GM12878 (cell line): Measurements from ENCODE around the gene TMEM161A. TPM values are rescaled to one million over a fixed set of nuclear protein-coding genes. Genes with fewer than 3 reads are reported as not detected.

Experiments
- ATAC-seq: fragments of 200-7000 bp; cut with Tn5 transposase; 3 replicates; pipeline ENCODE4 v1.9.1; 2020; ENCODE audit warnings: mild to moderate bottlenecking, moderate library complexity
- BruUV-seq: library from RNA; stranded (reverse); fragments of 400-500 nt; replicated peaks from 2 replicates; lab custom pipeline; 2021; lab: Mats Ljungman, UMichigan
- CTCF ChIA-PET: fragments of 300-600 bp; sonication (Branson Sonifier 250); formaldehyde crosslinking; extraction: SDS; loops from one replicate; lab custom pipeline; 2021; ENCODE audit warnings: inconsistent platforms; lab: Yijun Ruan, JAX
- POLR2A ChIA-PET: fragments of 350-600 bp; formaldehyde crosslinking; extraction: SDS; loops from one replicate; lab custom pipeline; 2021; ENCODE audit warnings: inconsistent platforms; lab: Charles Lee
- RAD21 ChIA-PET: fragments of 300-600 bp; sonication (Branson Sonifier 250); formaldehyde crosslinking; loops from one replicate; lab custom pipeline; 2023; ENCODE audit warnings: antibody characterized with exemption; ENCODE audit not compliant: unreplicated experiment; lab: Charles Lee
- SMC1A ChIA-PET: fragments of 300-600 bp; sonication (Branson Sonifier 250); formaldehyde crosslinking; loops from one replicate; lab custom pipeline; 2023; ENCODE audit not compliant: unreplicated experiment, uncharacterized antibody; lab: Charles Lee
- DNase-seq: peaks from one replicate; pipeline ENCODE4 v3.0.0-alpha.2; 2011; ENCODE audit warnings: low read depth, low spot score
- FAIRE-seq: peaks from 3 replicates; lab custom pipeline; 2011; peaks lifted over from hg19 to GRCh38; lab: Jason Lieb, UNC
- H2AFZ ChIP-seq: 2 replicates; pipeline ENCODE4 v1.6.0; 2011; ENCODE audit warnings: low read depth, low read length, control low read depth; ENCODE audit not compliant: control insufficient read depth
- H3K27ac ChIP-seq: 2 replicates; pipeline ENCODE4 v1.5.1; 2011; ENCODE audit warnings: control low read depth; ENCODE audit not compliant: control insufficient read depth, insufficient read depth
- H3K27me3 ChIP-seq, 2 experiments: replicated peaks in 1 of 2; 2 replicates each; pipeline versions ENCODE4 v1.6.0 to v1.6.1; 2011; ENCODE audit warnings: low read length in 1 of 2; ENCODE audit not compliant: control insufficient read depth in 2 of 2, insufficient read depth in 2 of 2
- H3K36me3 ChIP-seq, 2 experiments: 2 replicates each; pipeline ENCODE4 v1.5.1; 2011; ENCODE audit warnings: low read length in 1 of 2; ENCODE audit not compliant: control insufficient read depth in 2 of 2, insufficient read depth in 2 of 2
- H3K4me1 ChIP-seq: 2 replicates; pipeline ENCODE4 v1.6.1; 2011; ENCODE audit warnings: mild to moderate bottlenecking, low read length, moderate library complexity, mixed read lengths; ENCODE audit not compliant: control insufficient read depth, insufficient read depth
- H3K4me2 ChIP-seq: 2 replicates; pipeline ENCODE4 v1.6.0; 2011; ENCODE audit warnings: control low read depth; ENCODE audit not compliant: control insufficient read depth, insufficient read depth
- H3K4me3 ChIP-seq: fragments of 200-600 bp; sonication (generic); 2 replicates; pipeline ENCODE4 v1.5.1; 2016
- H3K79me2 ChIP-seq: 2 replicates; pipeline ENCODE4 v1.6.0; 2011; ENCODE audit warnings: low read length; ENCODE audit not compliant: control insufficient read depth, insufficient read depth
- H3K9ac ChIP-seq: 2 replicates; pipeline ENCODE4 v1.8.0; 2011; ENCODE audit warnings: low read length, control low read depth, mixed read lengths; ENCODE audit not compliant: control insufficient read depth, insufficient read depth
- H3K9me3 ChIP-seq: replicated peaks from 3 replicates; pipeline ENCODE4 v1.5.1; 2011; ENCODE audit warnings: mild to moderate bottlenecking, low read length; ENCODE audit not compliant: control insufficient read depth, insufficient read depth
- H4K20me1 ChIP-seq: 2 replicates; pipeline ENCODE4 v1.6.0; 2011; ENCODE audit not compliant: control insufficient read depth, insufficient read depth
- RAD21 ChIP-seq: IDR thresholded peaks from 2 replicates; pipeline ENCODE4 v1.6.1; 2011; ENCODE audit warnings: mild to moderate bottlenecking, low read depth, low read length, moderate library complexity; ENCODE audit not compliant: insufficient read depth
- SMC3 ChIP-seq: IDR thresholded peaks from 2 replicates; pipeline ENCODE4 v1.6.1; 2011; ENCODE audit warnings: low read length, improper control_type of control experiment, borderline replicate concordance
- YY1 ChIP-seq: IDR thresholded peaks from 2 replicates; pipeline ENCODE4 v1.6.1; 2011; ENCODE audit warnings: low read depth, mild to moderate bottlenecking, low read length
- WGBS: methylation state at CpG from one replicate; pipeline ENCODE4 v1.1.6; 2016; ENCODE audit warnings: low lambda C conversion rate; ENCODE audit not compliant: insufficient replicate concordance, insufficient coverage; ENCODE audit errors: missing lambda C conversion rate; 5-methylcytosine and 5-hydroxymethylcytosine counted together
- in situ Hi-C: fragments of 300-500 bp; cut with MboI; formaldehyde crosslinking; loops from 9 replicates; pipeline ENCODE4 v1.14.3; 2018; ENCODE audit warnings: mixed read lengths
- intact Hi-C: fragments of 100-400 bp; cut with micrococcal nuclease; formaldehyde crosslinking; loops from one replicate; pipeline ENCODE4 v1.14.2; 2022; ENCODE audit not compliant: unreplicated experiment
- polyA plus RNA-seq, 11 experiments: library from polyadenylated mRNA; depleted of rRNA in 4 of 11; unstranded in 6 of 11; stranded (reverse) in 5 of 11; fragments of >200 nt; fragmentation: Nextera tagmentation in 4 of 11; fragmentation: Illumina TruSeq in 1 of 11; extraction: Ambion mirVana in 4 of 11; extraction: Trizol in 1 of 11; gene quantifications; 1 replicate in 1 of 11; 2 replicates in 10 of 11; pipeline versions ENCODE4 v1.2.1 to v1.2.3, GENCODE V29; 2011 to 2016; ENCODE audit warnings: inconsistent platforms in 2 of 11, missing spikeins in 2 of 11, low read depth in 1 of 11
- total RNA-seq, 4 experiments: library from RNA; depleted of rRNA in 3 of 4; stranded (reverse); fragments of >200 nt in 3 of 4; fragmentation: Illumina TruSeq in 1 of 4; extraction: Trizol in 1 of 4; gene quantifications; 2 replicates each; pipeline versions ENCODE4 v1.2.1 to v1.2.3, GENCODE V29; 2013 to 2021
- TF ChIP-seq, protein P1 (sequence below): IDR thresholded peaks from 2 replicates; pipeline ENCODE4 v1.6.1; 2011; ENCODE audit warnings: borderline replicate concordance, low read depth, mild to moderate bottlenecking, moderate library complexity, mixed read lengths, low read length; ENCODE audit not compliant: insufficient read depth; ENCODE audit errors: extremely low read length
- TF ChIP-seq, protein P2 (sequence below): fragments of 450-650 bp; IDR thresholded peaks from 2 replicates; pipeline ENCODE4 v1.6.1; 2017; ENCODE audit warnings: mild to moderate bottlenecking
- TF ChIP-seq, protein P3 (sequence below), 3 experiments: IDR thresholded peaks in 2 of 3; conservative IDR thresholded peaks in 1 of 3; 2 replicates each; pipeline ENCODE4 v1.5.1; 2011; ENCODE audit warnings: low read depth in 3 of 3, low read length in 3 of 3, mild to moderate bottlenecking in 3 of 3, control low read depth in 2 of 3, moderate library complexity in 2 of 3, inconsistent platforms in 1 of 3, mixed read lengths in 1 of 3; ENCODE audit not compliant: control insufficient read depth in 2 of 3, insufficient read depth in 1 of 3; ENCODE audit errors: extremely low read depth in 1 of 3

Gene TMEM161A
- total and polyA plus RNA-seq, 10 of the 15 experiments (the other 5 are each of a cell fraction or from before 2014, with no cell fraction given) = 1.1 to 37.1 (median 19.0) TPM

DNA sequence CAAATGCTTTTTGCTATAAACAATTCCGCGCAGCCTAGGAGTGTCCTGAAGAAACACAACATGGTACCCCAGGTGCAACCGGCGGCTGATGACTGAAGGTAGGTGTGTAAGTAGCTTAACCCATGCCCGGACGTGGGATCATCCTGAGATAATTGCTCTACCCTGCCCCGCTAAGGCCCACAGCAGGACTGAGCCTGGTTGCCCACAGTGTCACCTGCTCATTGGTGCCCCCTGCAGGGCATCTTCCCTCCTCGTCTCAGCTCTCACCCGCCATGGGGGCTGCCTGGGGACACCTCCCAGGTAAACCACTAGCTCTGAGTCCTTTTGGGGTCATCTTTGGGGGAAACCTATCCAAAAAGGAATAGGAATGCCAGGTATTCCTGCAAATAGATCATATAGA lies 22.3 kb downstream of the TMEM161A start:
- ChIA-PET RAD21 (interaction anchor here (0.5 to 0.9 kb wide), 2 partner anchors 28 to 62 kb away, joined by 4 read pairs; no protein-coding TSS in a partner anchor), SMC1A (interaction anchor here (0.9 to 2.0 kb wide), 3 partner anchors 10 to 63 kb away, joined by 3 to 6 read pairs (median 4); no protein-coding TSS in a partner anchor)
- WGBS = 47% methylated on average over 9 of the region's 9 CpGs

More for the DNA sequence above, 22.3 kb downstream of the TMEM161A start:
- peak; percentile 86 for ATAC-seq
- no peak overlapping the region for H3K4me2 ChIP-seq
- no peaks in the 10 kb centered on the region for H3K27me3 ChIP-seq
- no peak overlapping the region for H2AFZ ChIP-seq
- FAIRE-seq = peak; percentile 77
- H3K27ac ChIP-seq = no peak overlapping the region
- TF ChIP-seq, protein P1, sequence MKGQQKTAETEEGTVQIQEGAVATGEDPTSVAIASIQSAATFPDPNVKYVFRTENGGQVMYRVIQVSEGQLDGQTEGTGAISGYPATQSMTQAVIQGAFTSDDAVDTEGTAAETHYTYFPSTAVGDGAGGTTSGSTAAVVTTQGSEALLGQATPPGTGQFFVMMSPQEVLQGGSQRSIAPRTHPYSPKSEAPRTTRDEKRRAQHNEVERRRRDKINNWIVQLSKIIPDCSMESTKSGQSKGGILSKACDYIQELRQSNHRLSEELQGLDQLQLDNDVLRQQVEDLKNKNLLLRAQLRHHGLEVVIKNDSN = no peak
- TF ChIP-seq, protein P2, sequence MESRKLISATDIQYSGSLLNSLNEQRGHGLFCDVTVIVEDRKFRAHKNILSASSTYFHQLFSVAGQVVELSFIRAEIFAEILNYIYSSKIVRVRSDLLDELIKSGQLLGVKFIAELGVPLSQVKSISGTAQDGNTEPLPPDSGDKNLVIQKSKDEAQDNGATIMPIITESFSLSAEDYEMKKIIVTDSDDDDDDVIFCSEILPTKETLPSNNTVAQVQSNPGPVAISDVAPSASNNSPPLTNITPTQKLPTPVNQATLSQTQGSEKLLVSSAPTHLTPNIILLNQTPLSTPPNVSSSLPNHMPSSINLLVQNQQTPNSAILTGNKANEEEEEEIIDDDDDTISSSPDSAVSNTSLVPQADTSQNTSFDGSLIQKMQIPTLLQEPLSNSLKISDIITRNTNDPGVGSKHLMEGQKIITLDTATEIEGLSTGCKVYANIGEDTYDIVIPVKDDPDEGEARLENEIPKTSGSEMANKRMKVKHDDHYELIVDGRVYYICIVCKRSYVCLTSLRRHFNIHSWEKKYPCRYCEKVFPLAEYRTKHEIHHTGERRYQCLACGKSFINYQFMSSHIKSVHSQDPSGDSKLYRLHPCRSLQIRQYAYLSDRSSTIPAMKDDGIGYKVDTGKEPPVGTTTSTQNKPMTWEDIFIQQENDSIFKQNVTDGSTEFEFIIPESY = peak; percentile 78
- 0 out of 2 replicates have a peak, but pooled peaks have one; percentile 40 for TF ChIP-seq YY1
- TF ChIP-seq, protein P3, sequence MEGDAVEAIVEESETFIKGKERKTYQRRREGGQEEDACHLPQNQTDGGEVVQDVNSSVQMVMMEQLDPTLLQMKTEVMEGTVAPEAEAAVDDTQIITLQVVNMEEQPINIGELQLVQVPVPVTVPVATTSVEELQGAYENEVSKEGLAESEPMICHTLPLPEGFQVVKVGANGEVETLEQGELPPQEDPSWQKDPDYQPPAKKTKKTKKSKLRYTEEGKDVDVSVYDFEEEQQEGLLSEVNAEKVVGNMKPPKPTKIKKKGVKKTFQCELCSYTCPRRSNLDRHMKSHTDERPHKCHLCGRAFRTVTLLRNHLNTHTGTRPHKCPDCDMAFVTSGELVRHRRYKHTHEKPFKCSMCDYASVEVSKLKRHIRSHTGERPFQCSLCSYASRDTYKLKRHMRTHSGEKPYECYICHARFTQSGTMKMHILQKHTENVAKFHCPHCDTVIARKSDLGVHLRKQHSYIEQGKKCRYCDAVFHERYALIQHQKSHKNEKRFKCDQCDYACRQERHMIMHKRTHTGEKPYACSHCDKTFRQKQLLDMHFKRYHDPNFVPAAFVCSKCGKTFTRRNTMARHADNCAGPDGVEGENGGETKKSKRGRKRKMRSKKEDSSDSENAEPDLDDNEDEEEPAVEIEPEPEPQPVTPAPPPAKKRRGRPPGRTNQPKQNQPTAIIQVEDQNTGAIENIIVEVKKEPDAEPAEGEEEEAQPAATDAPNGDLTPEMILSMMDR (IDR thresholded peaks at IDR 0.05 in 2 of 3, conservative IDR thresholded peaks at IDR 0.05 in 1 of 3; ENCODE audit: control insufficient read depth in 2 of 3, extremely low read depth in 1 of 3, insufficient read depth in 1 of 3, low read depth in 3 of 3, low read length in 3 of 3) = peak; percentile 39 to 71 (median 66)
- TF ChIP-seq SMC3 = peak; percentile 34; the same call in 1 of the 2 replicates
- peak; percentile 41; the same call in 1 of the 2 replicates for TF ChIP-seq RAD21
- ChIA-PET POLR2A (no interaction called here), CTCF (interaction anchor here (0.6 to 2.4 kb wide), 11 partner anchors 8 to 144 kb away, joined by 3 to 14 read pairs (median 4); no protein-coding TSS in a partner anchor)
- H3K79me2 ChIP-seq = no peaks in the 10 kb centered on the region
- in situ Hi-C loops = no loop called here
- no peaks in the 10 kb centered on the region for H4K20me1 ChIP-seq
- no peaks in the 10 kb centered on the region for H3K4me1 ChIP-seq
- no TSS peak for BruUV-seq
- H3K9me3 ChIP-seq = no peaks in the 10 kb centered on the region
- intact Hi-C loops = no loop called here
- no peak overlapping the region for H3K4me3 ChIP-seq
- DNase-seq = no peak
- peaks cover 0 to 2% of the 10 kb centered on the region in 2 experiments; a peak in 1 of 4 replicates for H3K36me3 ChIP-seq
- no peak overlapping the region for H3K9ac ChIP-seq
